COLO668 (cell line): ENCODE results near the gene GRID1.
"Not testable (repeated sequence)": the region's sequence is repeated elsewhere in the genome, so short reads cannot be mapped to it uniquely, and the experiment has no call there.

Source experiments
- DNase-seq: peaks from one replicate; lab custom pipeline; 2025; ENCODE audit not compliant: unreplicated experiment; lab: John Stamatoyannopoulos, UW

The GRID1 gene

DNA sequence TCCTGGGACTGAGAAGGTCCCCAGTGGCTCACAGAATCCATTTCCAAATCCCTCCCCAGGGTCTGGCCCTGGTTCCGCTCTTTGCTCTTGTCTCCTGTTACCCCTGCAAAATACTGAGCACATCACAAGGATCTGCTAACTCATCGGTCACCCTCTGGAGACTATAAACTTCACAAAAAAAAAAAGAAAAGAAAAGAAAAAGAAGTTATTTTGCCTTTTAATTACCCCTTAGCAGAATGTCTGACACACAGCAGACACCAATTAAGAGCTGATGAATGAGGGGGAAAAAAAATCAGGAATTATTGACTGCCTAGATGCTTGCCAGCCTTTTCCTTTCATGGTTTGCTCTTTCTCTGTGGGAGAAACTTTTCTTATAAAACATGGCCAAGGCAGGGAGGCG lies 578.7 kb downstream of the GRID1 start:
- no peak for DNase-seq

DNA sequence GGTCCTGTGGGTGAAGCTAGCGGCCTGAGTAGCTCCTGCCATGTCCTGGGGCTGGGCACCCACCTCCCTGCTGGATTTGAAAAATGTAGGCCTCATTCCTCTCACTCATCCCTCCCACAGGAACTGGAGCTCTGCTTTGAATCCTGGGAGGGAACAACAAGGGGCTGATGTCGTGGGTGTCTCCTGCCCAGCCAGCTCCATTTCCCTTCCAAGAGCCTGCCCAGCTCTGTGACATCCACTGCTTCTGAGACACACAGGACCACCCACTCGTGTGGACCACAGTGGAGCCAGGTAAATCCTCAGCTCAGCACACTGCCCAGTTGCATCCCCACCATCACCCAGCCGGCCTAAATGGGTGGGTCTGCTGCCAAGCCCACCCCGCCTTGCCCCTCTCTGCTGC lies 579.2 kb downstream of the GRID1 start:
- DNase-seq = no peak

- peak; percentile 11 for DNase-seq
Observed at GRCh38 chr10:85786401-85786899, 580.1 kb downstream of the GRID1 start.

GRCh38 chr10:85784792-85785191 lies 581.8 kb downstream of the GRID1 start:
- DNase-seq = no peak

DNA sequence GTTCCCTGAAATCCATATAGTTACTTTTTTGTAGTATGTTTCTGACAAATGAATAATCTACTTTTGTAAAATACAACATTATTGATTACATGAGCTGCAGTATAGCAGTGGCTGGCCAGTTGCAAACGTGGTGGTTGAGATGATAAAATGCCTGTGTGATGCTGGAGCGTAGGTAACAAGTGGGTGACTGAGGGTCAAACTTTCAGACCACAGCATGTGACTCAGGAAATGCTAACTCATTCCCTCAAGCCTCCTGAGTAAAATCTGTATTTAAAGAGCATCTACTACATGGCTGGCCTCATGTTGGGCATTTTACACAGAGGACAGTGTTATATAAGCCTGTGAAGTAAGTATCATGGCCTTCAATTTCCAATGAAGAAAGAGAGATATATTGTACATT lies 585.2 kb downstream of the GRID1 start:
- no peak for DNase-seq

GRCh38 chr10:85778074-85778473 lies 588.5 kb downstream of the GRID1 start:
- DNase-seq = no peak

DNA sequence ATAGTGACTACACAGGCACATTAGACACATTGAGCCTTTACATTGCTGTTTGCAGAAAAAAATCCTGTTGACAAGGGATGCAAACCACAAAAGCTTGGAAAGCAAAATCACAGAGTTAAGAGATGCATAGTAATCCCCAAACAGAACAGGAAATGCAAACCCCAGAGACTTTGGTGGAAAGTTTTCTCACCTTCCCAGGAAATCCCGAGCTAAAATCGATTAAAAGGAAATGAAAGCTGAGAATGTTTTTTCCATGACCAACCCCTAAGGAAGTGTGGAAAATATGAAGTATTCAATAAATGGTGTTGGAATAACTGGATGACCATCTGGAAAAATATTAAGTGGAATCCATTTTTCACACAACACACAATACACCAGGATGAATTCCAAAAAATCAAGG lies 598.7 kb downstream of the GRID1 start:
- no peak for DNase-seq

DNA sequence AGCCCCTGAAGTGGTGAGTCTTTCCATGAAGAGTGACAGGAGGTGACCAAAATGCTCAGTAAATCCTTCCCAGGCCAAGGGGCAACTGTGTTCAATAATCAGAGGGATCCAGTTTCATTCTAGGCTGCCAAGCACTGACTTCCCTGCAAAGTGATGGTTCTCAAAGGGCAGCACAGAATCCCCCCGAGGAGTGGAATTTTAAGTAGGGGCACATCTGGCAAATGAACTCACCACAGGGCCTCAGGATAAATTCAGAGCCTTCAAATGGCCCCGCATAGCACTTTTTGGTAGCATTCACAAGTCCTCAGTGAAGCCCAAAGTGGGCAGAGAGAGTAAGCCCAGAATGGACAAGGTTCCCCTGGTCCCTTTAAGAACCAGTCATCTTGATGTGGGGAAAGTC lies 602.5 kb downstream of the GRID1 start:
- DNase-seq = no peak

DNA sequence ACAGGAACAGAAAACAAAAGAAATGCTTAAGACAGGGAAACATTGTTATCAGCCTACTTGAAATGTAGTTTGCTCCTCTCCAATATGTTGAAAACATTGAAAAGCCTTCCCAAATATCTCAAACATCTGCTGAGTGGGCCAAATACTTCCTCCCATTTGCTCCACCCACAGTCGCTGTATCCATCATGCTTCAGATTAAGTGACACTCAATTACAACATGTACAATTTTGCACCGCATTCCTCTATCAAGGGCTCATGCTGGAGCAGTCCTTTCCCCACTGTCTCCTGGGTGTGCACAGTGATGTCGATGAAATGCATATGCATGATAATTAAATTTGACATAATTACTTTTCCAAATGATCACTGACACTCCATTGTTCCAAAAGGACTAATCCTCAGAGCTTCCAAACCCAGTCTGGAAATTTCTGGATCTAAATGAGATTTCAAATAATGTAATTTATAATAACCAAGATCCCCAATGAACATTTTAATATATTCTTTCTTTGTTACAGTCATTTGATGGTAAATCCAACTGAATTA lies 604.6 kb downstream of the GRID1 start:
- no peak for DNase-seq

GRCh38 chr10:85741626-85742300 lies 624.8 kb downstream of the GRID1 start:
- no peak for DNase-seq

GRCh38 chr10:85735997-85736396 lies 630.6 kb downstream of the GRID1 start:
- no peak for DNase-seq

GRCh38 chr10:85734791-85735190 lies 631.8 kb downstream of the GRID1 start:
- DNase-seq = no peak

DNA sequence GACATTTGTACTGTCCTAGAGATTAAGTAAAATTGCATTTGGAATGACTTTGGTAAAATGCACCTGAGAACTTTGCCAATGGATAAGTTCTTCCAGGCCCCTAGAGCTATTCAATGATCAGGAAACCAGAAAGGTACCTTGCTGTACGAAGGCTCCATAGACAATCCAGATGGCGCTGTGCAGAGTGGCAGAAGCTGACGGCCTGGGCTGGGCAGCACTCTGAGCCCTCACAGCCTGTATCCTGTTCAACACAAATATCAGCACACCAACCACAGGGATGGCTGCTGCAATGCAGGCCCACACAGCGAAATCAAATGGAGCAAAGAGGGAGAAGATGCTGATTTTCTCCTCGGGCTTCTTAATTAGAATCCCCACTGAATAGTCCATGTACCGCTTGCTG lies 642.4 kb downstream of the GRID1 start:
- no peak for DNase-seq

- no peak for DNase-seq
Observed at GRCh38 chr10:85720931-85721590, 645.5 kb downstream of the GRID1 start.

DNA sequence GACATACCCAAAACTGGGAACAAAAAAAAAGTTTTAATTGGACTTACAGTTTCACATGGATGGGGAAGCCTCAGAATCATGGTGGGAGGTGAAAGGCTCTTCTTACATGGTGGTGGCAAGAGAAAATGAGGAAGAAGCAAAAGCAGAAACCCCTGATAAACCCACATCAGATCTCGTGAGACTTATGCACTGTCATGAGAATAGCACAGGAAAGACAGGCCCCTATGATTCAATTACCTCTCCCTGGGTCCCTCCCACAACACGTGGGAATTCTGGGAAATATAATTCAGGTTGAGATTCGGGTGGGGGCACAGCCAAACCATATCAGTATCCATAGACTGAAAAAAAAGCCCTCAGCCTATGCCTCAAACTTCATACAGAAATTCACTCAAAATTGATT lies 647.2 kb downstream of the GRID1 start:
- no peak for DNase-seq

DNA sequence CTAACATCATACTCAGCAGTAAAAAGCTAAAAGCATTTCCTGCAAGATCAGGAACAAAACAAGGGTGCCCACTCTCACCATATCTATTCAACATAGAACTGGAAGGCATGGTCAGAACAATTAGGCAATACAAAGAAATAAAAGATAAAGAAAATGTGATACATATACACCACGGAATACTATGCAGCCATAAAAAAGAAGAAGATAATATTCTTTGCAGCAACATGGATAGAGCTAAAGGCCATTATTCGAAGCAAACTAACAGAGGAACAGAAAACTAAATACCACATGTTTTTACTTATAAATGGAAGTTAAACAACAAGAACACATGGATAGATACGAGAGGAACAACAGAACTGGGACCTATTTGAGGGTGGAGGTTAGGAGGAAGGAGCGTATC lies 652.7 kb downstream of the GRID1 start:
- DNase-seq = no peak

DNA sequence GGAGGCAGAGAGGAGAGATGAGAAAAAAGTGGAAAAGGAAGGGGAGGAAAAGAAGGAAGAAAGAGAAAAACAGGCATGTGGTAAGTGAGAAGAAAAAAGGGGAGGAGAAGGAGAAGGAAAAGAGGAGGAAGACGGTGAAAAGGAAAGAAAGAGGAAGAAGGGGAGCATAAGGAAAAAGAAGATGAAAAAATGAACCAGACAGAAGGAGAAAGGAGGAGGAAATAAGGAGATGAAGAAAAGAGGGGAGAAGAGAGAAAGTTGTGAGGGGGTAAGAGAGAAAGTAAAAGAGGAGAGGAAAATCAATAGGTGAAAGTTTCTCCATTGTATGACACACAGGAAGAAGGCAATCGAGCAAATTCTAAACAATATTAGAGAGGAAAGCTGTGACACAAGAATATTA lies 663.8 kb downstream of the GRID1 start:
- no peak for DNase-seq

GRCh38 chr10:85699066-85699465 lies 667.5 kb downstream of the GRID1 start:
- DNase-seq = not testable (repeated sequence)

- no peak for DNase-seq
Observed at GRCh38 chr10:85696893-85697292, 669.7 kb downstream of the GRID1 start.

- DNase-seq = no peak
Observed at GRCh38 chr10:85682621-85683020, 684.0 kb downstream of the GRID1 start.

DNA sequence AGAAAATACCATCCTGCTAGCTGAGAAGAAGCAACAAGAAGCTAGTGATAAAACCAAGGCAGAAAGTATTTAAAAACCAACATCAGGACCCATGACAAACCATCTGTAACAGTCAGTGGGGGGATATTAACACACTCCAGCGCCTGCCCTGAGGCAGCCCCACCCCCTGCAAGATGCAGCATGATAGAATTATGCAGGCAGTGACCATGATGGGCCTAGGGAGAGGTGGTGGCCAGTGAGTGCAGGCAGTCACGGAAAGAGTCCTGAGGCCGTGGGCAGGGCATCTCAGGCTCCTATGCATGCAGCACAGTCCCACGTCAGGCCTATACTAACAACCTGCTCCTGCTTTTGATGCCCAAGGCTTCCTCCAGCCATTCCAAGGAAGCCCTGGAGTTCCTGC lies 686.9 kb downstream of the GRID1 start:
- no peak for DNase-seq

GRCh38 chr10:85679061-85679460 lies 687.5 kb downstream of the GRID1 start:
- no peak for DNase-seq
